GM12878 (cell line): Measurements from ENCODE around the gene MKRN1. TPM values are rescaled to one million over a fixed set of nuclear protein-coding genes. Genes with fewer than 3 reads are reported as not detected.

Experiments
- ATAC-seq: fragments of 200-7000 bp; cut with Tn5 transposase; 3 replicates; pipeline ENCODE4 v1.9.1; 2020; ENCODE audit warnings: mild to moderate bottlenecking, moderate library complexity
- BruUV-seq: library from RNA; stranded (reverse); fragments of 400-500 nt; replicated peaks from 2 replicates; lab custom pipeline; 2021; lab: Mats Ljungman, UMichigan
- CTCF ChIA-PET: fragments of 300-600 bp; sonication (Branson Sonifier 250); formaldehyde crosslinking; extraction: SDS; loops from one replicate; lab custom pipeline; 2021; ENCODE audit warnings: inconsistent platforms; lab: Yijun Ruan, JAX
- POLR2A ChIA-PET: fragments of 350-600 bp; formaldehyde crosslinking; extraction: SDS; loops from one replicate; lab custom pipeline; 2021; ENCODE audit warnings: inconsistent platforms; lab: Charles Lee
- RAD21 ChIA-PET: fragments of 300-600 bp; sonication (Branson Sonifier 250); formaldehyde crosslinking; loops from one replicate; lab custom pipeline; 2023; ENCODE audit warnings: antibody characterized with exemption; ENCODE audit not compliant: unreplicated experiment; lab: Charles Lee
- SMC1A ChIA-PET: fragments of 300-600 bp; sonication (Branson Sonifier 250); formaldehyde crosslinking; loops from one replicate; lab custom pipeline; 2023; ENCODE audit not compliant: unreplicated experiment, uncharacterized antibody; lab: Charles Lee
- DNase-seq: peaks from one replicate; pipeline ENCODE4 v3.0.0-alpha.2; 2011; ENCODE audit warnings: low read depth, low spot score
- FAIRE-seq: peaks from 3 replicates; lab custom pipeline; 2011; peaks lifted over from hg19 to GRCh38; lab: Jason Lieb, UNC
- H2AFZ ChIP-seq: 2 replicates; pipeline ENCODE4 v1.6.0; 2011; ENCODE audit warnings: low read depth, low read length, control low read depth; ENCODE audit not compliant: control insufficient read depth
- H3K27ac ChIP-seq: 2 replicates; pipeline ENCODE4 v1.5.1; 2011; ENCODE audit warnings: control low read depth; ENCODE audit not compliant: control insufficient read depth, insufficient read depth
- H3K27me3 ChIP-seq, 2 experiments: replicated peaks in 1 of 2; 2 replicates each; pipeline versions ENCODE4 v1.6.0 to v1.6.1; 2011; ENCODE audit warnings: low read length in 1 of 2; ENCODE audit not compliant: control insufficient read depth in 2 of 2, insufficient read depth in 2 of 2
- H3K36me3 ChIP-seq, 2 experiments: 2 replicates each; pipeline ENCODE4 v1.5.1; 2011; ENCODE audit warnings: low read length in 1 of 2; ENCODE audit not compliant: control insufficient read depth in 2 of 2, insufficient read depth in 2 of 2
- H3K4me1 ChIP-seq: 2 replicates; pipeline ENCODE4 v1.6.1; 2011; ENCODE audit warnings: mild to moderate bottlenecking, low read length, moderate library complexity, mixed read lengths; ENCODE audit not compliant: control insufficient read depth, insufficient read depth
- H3K4me2 ChIP-seq: 2 replicates; pipeline ENCODE4 v1.6.0; 2011; ENCODE audit warnings: control low read depth; ENCODE audit not compliant: control insufficient read depth, insufficient read depth
- H3K4me3 ChIP-seq: fragments of 200-600 bp; sonication (generic); 2 replicates; pipeline ENCODE4 v1.5.1; 2016
- H3K79me2 ChIP-seq: 2 replicates; pipeline ENCODE4 v1.6.0; 2011; ENCODE audit warnings: low read length; ENCODE audit not compliant: control insufficient read depth, insufficient read depth
- H3K9ac ChIP-seq: 2 replicates; pipeline ENCODE4 v1.8.0; 2011; ENCODE audit warnings: low read length, control low read depth, mixed read lengths; ENCODE audit not compliant: control insufficient read depth, insufficient read depth
- H3K9me3 ChIP-seq: replicated peaks from 3 replicates; pipeline ENCODE4 v1.5.1; 2011; ENCODE audit warnings: mild to moderate bottlenecking, low read length; ENCODE audit not compliant: control insufficient read depth, insufficient read depth
- H4K20me1 ChIP-seq: 2 replicates; pipeline ENCODE4 v1.6.0; 2011; ENCODE audit not compliant: control insufficient read depth, insufficient read depth
- ATF7 ChIP-seq: fragments of 450-650 bp; IDR thresholded peaks from 2 replicates; pipeline ENCODE4 v1.6.1; 2016; ENCODE audit warnings: low read depth, mild to moderate bottlenecking
- CHD1 ChIP-seq: IDR thresholded peaks from 2 replicates; pipeline ENCODE4 v1.6.1; 2012; ENCODE audit warnings: low read depth, low read length, improper control_type of control experiment
- IKZF2 ChIP-seq, 2 experiments: fragments of 450-650 bp; IDR thresholded peaks; 2 replicates each; pipeline ENCODE4 v1.6.1; 2017; ENCODE audit warnings: mild to moderate bottlenecking in 2 of 2, moderate library complexity in 2 of 2
- IRF4 ChIP-seq: IDR thresholded peaks from 2 replicates; pipeline ENCODE4 v1.6.1; 2011; ENCODE audit warnings: low read depth, low read length
- KAT2A ChIP-seq: conservative IDR thresholded peaks from 2 replicates; pipeline ENCODE4 v1.6.1; 2011; ENCODE audit warnings: low read depth, low read length; ENCODE audit not compliant: control insufficient read depth
- MTA2 ChIP-seq: fragments of 450-650 bp; IDR thresholded peaks from 2 replicates; pipeline ENCODE4 v1.6.1; 2016; ENCODE audit warnings: low read depth, mild to moderate bottlenecking, moderate library complexity
- MTA3 ChIP-seq: IDR thresholded peaks from 2 replicates; pipeline ENCODE4 v1.6.1; 2012; ENCODE audit warnings: low read length, inconsistent platforms, borderline replicate concordance
- RBBP5 ChIP-seq: fragments of 200-600 bp; sonication (generic); conservative IDR thresholded peaks from 2 replicates; pipeline ENCODE4 v1.6.1; 2016
- SREBF2 ChIP-seq: IDR thresholded peaks from 2 replicates; pipeline ENCODE4 v1.6.1; 2012; ENCODE audit warnings: mild to moderate bottlenecking, low read length
- STAT1 ChIP-seq: fragments of 450-650 bp; conservative IDR thresholded peaks from 2 replicates; pipeline ENCODE4 v1.6.1; 2014; ENCODE audit warnings: antibody characterized with exemption, mild to moderate bottlenecking
- TCF7 ChIP-seq: IDR thresholded peaks from 2 replicates; pipeline ENCODE4 v1.6.1; 2014; ENCODE audit warnings: antibody characterized with exemption, borderline replicate concordance
- USF2 ChIP-seq: IDR thresholded peaks from 2 replicates; pipeline ENCODE4 v1.6.1; 2011; ENCODE audit warnings: low read depth, low read length, improper control_type of control experiment, borderline replicate concordance
- ZNF384 ChIP-seq: IDR thresholded peaks from 2 replicates; pipeline ENCODE4 v1.6.1; 2012; ENCODE audit warnings: low read depth, mild to moderate bottlenecking, low read length, improper control_type of control experiment, borderline replicate concordance
- WGBS: methylation state at CpG from one replicate; pipeline ENCODE4 v1.1.6; 2016; ENCODE audit warnings: low lambda C conversion rate; ENCODE audit not compliant: insufficient replicate concordance, insufficient coverage; ENCODE audit errors: missing lambda C conversion rate; 5-methylcytosine and 5-hydroxymethylcytosine counted together
- in situ Hi-C: fragments of 300-500 bp; cut with MboI; formaldehyde crosslinking; loops from 9 replicates; pipeline ENCODE4 v1.14.3; 2018; ENCODE audit warnings: mixed read lengths
- intact Hi-C: fragments of 100-400 bp; cut with micrococcal nuclease; formaldehyde crosslinking; loops from one replicate; pipeline ENCODE4 v1.14.2; 2022; ENCODE audit not compliant: unreplicated experiment
- polyA plus RNA-seq, 11 experiments: library from polyadenylated mRNA; depleted of rRNA in 4 of 11; unstranded in 6 of 11; stranded (reverse) in 5 of 11; fragments of >200 nt; fragmentation: Nextera tagmentation in 4 of 11; fragmentation: Illumina TruSeq in 1 of 11; extraction: Ambion mirVana in 4 of 11; extraction: Trizol in 1 of 11; gene quantifications; 1 replicate in 1 of 11; 2 replicates in 10 of 11; pipeline versions ENCODE4 v1.2.1 to v1.2.3, GENCODE V29; 2011 to 2016; ENCODE audit warnings: inconsistent platforms in 2 of 11, missing spikeins in 2 of 11, low read depth in 1 of 11
- total RNA-seq, 4 experiments: library from RNA; depleted of rRNA in 3 of 4; stranded (reverse); fragments of >200 nt in 3 of 4; fragmentation: Illumina TruSeq in 1 of 4; extraction: Trizol in 1 of 4; gene quantifications; 2 replicates each; pipeline versions ENCODE4 v1.2.1 to v1.2.3, GENCODE V29; 2013 to 2021
- TF ChIP-seq, protein P1 (sequence below): fragments of 450-650 bp; IDR thresholded peaks from 2 replicates; pipeline ENCODE4 v1.6.1; 2017; ENCODE audit warnings: mild to moderate bottlenecking, moderate library complexity

Gene MKRN1
- total and polyA plus RNA-seq, 10 of the 15 experiments (the other 5 are each of a cell fraction or from before 2014, with no cell fraction given) = 19.1 to 61.3 (median 50.6) TPM

GRCh38 chr7:140476698-140477261, 2.5 kb downstream of the MKRN1 start:
- H3K4me1 ChIP-seq = peaks cover 13% of the 10 kb centered on the region
- ATAC-seq = no peak
- in situ Hi-C loops = no loop called here
- FAIRE-seq = no peak
- peak overlapping the region; percentile 98; the same call in 1 of the 2 replicates for H3K4me3 ChIP-seq
- ChIA-PET CTCF (interaction anchor here (0.5 to 5.2 kb wide), 17 partner anchors 9 to 538 kb away, joined by 3 to 67 read pairs (median 3); partner anchors contain the start of gene MRPS33), SMC1A (interaction anchor here (0.6 to 3.9 kb wide), 8 partner anchors 16 to 875 kb away, joined by 3 to 27 read pairs (median 3); no protein-coding TSS in a partner anchor), RAD21 (interaction anchor here (0.7 to 2.0 kb wide), 14 partner anchors 12 to 983 kb away, joined by 3 to 13 read pairs (median 3); no protein-coding TSS in a partner anchor), POLR2A (interaction anchor here (0.7 kb wide), 1 partner anchor 1356 kb away, joined by 6 read pairs; no protein-coding TSS in a partner anchor)
- H4K20me1 ChIP-seq = peaks cover 4% of the 10 kb centered on the region
- H2AFZ ChIP-seq = no peak overlapping the region
- peak overlapping the region; percentile 44; the same call in 1 of the 2 replicates for H3K27ac ChIP-seq
- H3K9ac ChIP-seq = peak overlapping the region; percentile 2; the same call in 1 of the 2 replicates
- H3K9me3 ChIP-seq = no peaks in the 10 kb centered on the region
- WGBS = 50% methylated on average over 11 of the region's 11 CpGs
- H3K27me3 ChIP-seq = no peaks in the 10 kb centered on the region
- BruUV-seq = no TSS peak
- DNase-seq = no peak
- intact Hi-C loops = loop anchor here (1.0 to 5.0 kb wide), 3 partner anchors 17 to 536 kb away; partner anchors contain the start of genes KDM7A and MRPS33
- peak overlapping the region; percentile 90 for H3K4me2 ChIP-seq
- no peaks in the 10 kb centered on the region for H3K36me3 ChIP-seq
- TF ChIP-seq TCF7 (no peak), IKZF2 (IDR thresholded peaks at IDR 0.05) (no peak), STAT1 (no peak), KAT2A (no peak), SREBF2 (no peak), CHD1 (no peak), RBBP5 (no peak), IRF4 (no peak), MTA2 (no peak), ZNF384 (no peak), MTA3 (no peak), USF2 (no peak), ATF7 (no peak)
- TF ChIP-seq, protein P1, sequence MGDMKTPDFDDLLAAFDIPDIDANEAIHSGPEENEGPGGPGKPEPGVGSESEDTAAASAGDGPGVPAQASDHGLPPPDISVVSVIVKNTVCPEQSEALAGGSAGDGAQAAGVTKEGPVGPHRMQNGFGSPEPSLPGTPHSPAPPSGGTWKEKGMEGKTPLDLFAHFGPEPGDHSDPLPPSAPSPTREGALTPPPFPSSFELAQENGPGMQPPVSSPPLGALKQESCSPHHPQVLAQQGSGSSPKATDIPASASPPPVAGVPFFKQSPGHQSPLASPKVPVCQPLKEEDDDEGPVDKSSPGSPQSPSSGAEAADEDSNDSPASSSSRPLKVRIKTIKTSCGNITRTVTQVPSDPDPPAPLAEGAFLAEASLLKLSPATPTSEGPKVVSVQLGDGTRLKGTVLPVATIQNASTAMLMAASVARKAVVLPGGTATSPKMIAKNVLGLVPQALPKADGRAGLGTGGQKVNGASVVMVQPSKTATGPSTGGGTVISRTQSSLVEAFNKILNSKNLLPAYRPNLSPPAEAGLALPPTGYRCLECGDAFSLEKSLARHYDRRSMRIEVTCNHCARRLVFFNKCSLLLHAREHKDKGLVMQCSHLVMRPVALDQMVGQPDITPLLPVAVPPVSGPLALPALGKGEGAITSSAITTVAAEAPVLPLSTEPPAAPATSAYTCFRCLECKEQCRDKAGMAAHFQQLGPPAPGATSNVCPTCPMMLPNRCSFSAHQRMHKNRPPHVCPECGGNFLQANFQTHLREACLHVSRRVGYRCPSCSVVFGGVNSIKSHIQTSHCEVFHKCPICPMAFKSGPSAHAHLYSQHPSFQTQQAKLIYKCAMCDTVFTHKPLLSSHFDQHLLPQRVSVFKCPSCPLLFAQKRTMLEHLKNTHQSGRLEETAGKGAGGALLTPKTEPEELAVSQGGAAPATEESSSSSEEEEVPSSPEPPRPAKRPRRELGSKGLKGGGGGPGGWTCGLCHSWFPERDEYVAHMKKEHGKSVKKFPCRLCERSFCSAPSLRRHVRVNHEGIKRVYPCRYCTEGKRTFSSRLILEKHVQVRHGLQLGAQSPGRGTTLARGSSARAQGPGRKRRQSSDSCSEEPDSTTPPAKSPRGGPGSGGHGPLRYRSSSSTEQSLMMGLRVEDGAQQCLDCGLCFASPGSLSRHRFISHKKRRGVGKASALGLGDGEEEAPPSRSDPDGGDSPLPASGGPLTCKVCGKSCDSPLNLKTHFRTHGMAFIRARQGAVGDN = no peak
- peaks cover 53% of the 10 kb centered on the region for H3K79me2 ChIP-seq
